HEK293T (cell line): ENCODE measurements around the gene PAOX.
A peak's percentile ranks its signal among the peaks of the same experiment; 100 is the strongest.
"Not testable (repeated sequence)": the region's sequence is repeated elsewhere in the genome, so short reads cannot be mapped to it uniquely, and the experiment has no call there.

Experiments used
- CTCF ChIA-PET: fragments of 350-600 bp; formaldehyde crosslinking; extraction: SDS; loops from one replicate; lab custom pipeline; 2021; ENCODE audit warnings: antibody characterized with exemption, inconsistent platforms; lab: Yijun Ruan, JAX
- POLR2A ChIA-PET: fragments of 350-600 bp; formaldehyde crosslinking; extraction: SDS; loops from one replicate; lab custom pipeline; 2020; ENCODE audit warnings: antibody characterized with exemption, inconsistent platforms; lab: Yijun Ruan, JAX
- DNase-seq: peaks from one replicate; pipeline ENCODE4 v3.0.0; 2012; ENCODE audit warnings: mixed read lengths; ENCODE audit errors: extremely low spot score
- ARNT ChIP-seq: fragments of 450-650 bp; IDR thresholded peaks from 2 replicates; pipeline ENCODE4 v1.6.1; 2017; ENCODE audit warnings: mild to moderate bottlenecking
- BHLHE40 ChIP-seq: fragments of 450-650 bp; IDR thresholded peaks from 2 replicates; pipeline ENCODE4 v1.6.1; 2016; ENCODE audit warnings: mild to moderate bottlenecking, moderate library complexity, borderline replicate concordance
- CTBP1 ChIP-seq: fragments of 450-650 bp; IDR thresholded peaks from 2 replicates; pipeline ENCODE4 v1.6.1; 2016; ENCODE audit warnings: borderline replicate concordance
- ELF4 ChIP-seq: fragments of 450-650 bp; IDR thresholded peaks from 2 replicates; pipeline ENCODE4 v1.6.1; 2017; ENCODE audit warnings: antibody characterized with exemption
- FOXA1 ChIP-seq: fragments of 450-650 bp; IDR thresholded peaks from 2 replicates; pipeline ENCODE4 v1.6.1; 2016; ENCODE audit warnings: mild to moderate bottlenecking
- FOXK2 ChIP-seq: fragments of 450-650 bp; IDR thresholded peaks from 2 replicates; pipeline ENCODE4 v1.6.1; 2016; ENCODE audit warnings: mild to moderate bottlenecking
- FOXM1 ChIP-seq: fragments of 450-650 bp; IDR thresholded peaks from 2 replicates; pipeline ENCODE4 v1.6.1; 2017; ENCODE audit warnings: mild to moderate bottlenecking, borderline replicate concordance
- HDGF ChIP-seq: fragments of 450-650 bp; IDR thresholded peaks from 2 replicates; pipeline ENCODE4 v1.6.1; 2017; ENCODE audit warnings: antibody characterized with exemption, borderline replicate concordance
- L3MBTL2 ChIP-seq: fragments of 450-650 bp; conservative IDR thresholded peaks from 2 replicates; pipeline ENCODE4 v1.6.1; 2016; ENCODE audit warnings: mild to moderate bottlenecking
- LEF1 ChIP-seq: fragments of 450-650 bp; IDR thresholded peaks from 2 replicates; pipeline ENCODE4 v1.6.1; 2017; ENCODE audit warnings: mild to moderate bottlenecking, borderline replicate concordance
- NFRKB ChIP-seq: fragments of 450-650 bp; IDR thresholded peaks from 2 replicates; pipeline ENCODE4 v1.6.1; 2016; ENCODE audit warnings: mild to moderate bottlenecking, moderate library complexity
- PKNOX1 ChIP-seq: fragments of 450-650 bp; IDR thresholded peaks from 2 replicates; pipeline ENCODE4 v1.6.1; 2016
- SP1 ChIP-seq: fragments of 450-650 bp; IDR thresholded peaks from 2 replicates; pipeline ENCODE4 v1.6.1; 2017
- SUZ12 ChIP-seq: fragments of 450-650 bp; IDR thresholded peaks from 2 replicates; pipeline ENCODE4 v1.6.1; 2016; ENCODE audit warnings: mild to moderate bottlenecking
- TARDBP ChIP-seq: fragments of 450-650 bp; IDR thresholded peaks from 2 replicates; pipeline ENCODE4 v1.6.1; 2016
- ZNF384 ChIP-seq: fragments of 450-650 bp; IDR thresholded peaks from 2 replicates; pipeline ENCODE4 v1.6.1; 2016

PAOX gene

GRCh38 chr10:133370030-133370786 is 8.9 kb upstream of the PAOX start:
- ChIA-PET CTCF (no interaction called here), POLR2A (interaction anchor here (1.6 kb wide), 1 partner anchor 9 kb away, joined by 6 read pairs; no protein-coding TSS in a partner anchor)
- DNase-seq: no peak
- TF ChIP-seq PKNOX1 (no peak), L3MBTL2 (no peak), LEF1 (no peak), BHLHE40 (no peak), CTBP1 (no peak), SUZ12 (no peak), ARNT (no peak), ELF4 (no peak), FOXK2 (no peak), SP1 (no peak), NFRKB (no peak), HDGF (no peak)

GRCh38 chr10:133372507-133372906 is 6.6 kb upstream of the PAOX start:
- ChIA-PET POLR2A (no interaction called here), CTCF (no interaction called here)
- TF ChIP-seq FOXK2 (no peak), FOXA1 (no peak), PKNOX1 (no peak), L3MBTL2 (no peak), HDGF (no peak)
- DNase-seq: no peak

GRCh38 chr10:133373174-133374090 is 5.6 kb upstream of the PAOX start, which contains the start of gene ECHS1:
ECHS1 (minus strand) TSS chr10:133373354; CDS start chr10:133373333, 21 bp downstream.
- TF ChIP-seq ARNT: no peak
- no peak for TF ChIP-seq LEF1
- TF ChIP-seq SP1: peak; percentile 43; the same call in 1 of the 2 replicates
- TF ChIP-seq FOXA1: no peak
- POLR2A ChIA-PET: interaction anchor here (0.8 to 1.6 kb wide), 10 partner anchors 9 to 46 kb away, joined by 3 to 23 read pairs (median 4); partner anchors contain the start of genes FUOM and PRAP1
- peak; percentile 100 for DNase-seq
- CTCF ChIA-PET: no interaction called here

GRCh38 chr10:133375357-133376115 is 3.5 kb upstream of the PAOX start:
- DNase-seq: peak; percentile 62
- ChIA-PET POLR2A (interaction anchor here (1.1 to 1.2 kb wide), 2 partner anchors 11 to 51 kb away, joined by 3 read pairs; no protein-coding TSS in a partner anchor), CTCF (interaction anchor here (0.9 kb wide), 1 partner anchor 18 kb away, joined by 4 read pairs; the partner anchor contains the start of gene FUOM)
- TF ChIP-seq L3MBTL2 (0 out of 2 replicates have a peak, but pooled peaks have one; percentile 13), CTBP1 (peak; percentile 88; the same call in 1 of the 2 replicates), FOXA1 (no peak), TARDBP (no peak), ARNT (0 out of 2 replicates have a peak, but pooled peaks have one; percentile 28), PKNOX1 (no peak), HDGF (no peak), SUZ12 (no peak), FOXK2 (no peak), BHLHE40 (no peak), ZNF384 (no peak), LEF1 (no peak), SP1 (no peak), NFRKB (no peak), FOXM1 (no peak), ELF4 (no peak)

- CTCF ChIA-PET, DNase-seq: not testable (repeated sequence)
- POLR2A ChIA-PET: interaction anchor here (1.1 kb wide), 1 partner anchor 11 kb away, joined by 3 read pairs; no protein-coding TSS in a partner anchor
Measured at GRCh38 chr10:133376183-133376582, 2.9 kb upstream of the PAOX start.
